HG02970 (cell line): Measurements from ENCODE around the gene FBXL20.
"Not testable (repeated sequence)": the region's sequence is repeated elsewhere in the genome, so short reads cannot be mapped to it uniquely, and the experiment has no call there.

ENCODE experiments used
- ATAC-seq: cut with Tn5 transposase; IDR thresholded peaks from one replicate; pipeline ENCODE4 v1.9.1; 2021; ENCODE audit warnings: mild to moderate bottlenecking, moderate library complexity, moderate number of reproducible peaks; ENCODE audit not compliant: unreplicated experiment, low FRiP score

Gene FBXL20

GRCh38 chr17:39264119-39264518, 137.3 kb downstream of the FBXL20 start:
- no peak for ATAC-seq

- no peak for ATAC-seq
These were observed 140.1 kb downstream of the FBXL20 start for GRCh38 chr17:39261286-39261685.

- no peak for ATAC-seq
These were observed 148.5 kb downstream of the FBXL20 start for GRCh38 chr17:39252788-39253460.

GRCh38 chr17:39251997-39252396, 149.4 kb downstream of the FBXL20 start:
- no peak for ATAC-seq

GRCh38 chr17:39250076-39250475, 151.3 kb downstream of the FBXL20 start:
- ATAC-seq, result not testable (repeated sequence)

- ATAC-seq, result no peak
These were observed 155.2 kb downstream of the FBXL20 start for GRCh38 chr17:39246274-39246673.

- ATAC-seq, result peak; percentile 58
These were observed 156.5 kb downstream of the FBXL20 start for GRCh38 chr17:39244600-39245570.

GRCh38 chr17:39244016-39244599, 157.3 kb downstream of the FBXL20 start:
- no peak for ATAC-seq

- ATAC-seq, result no peak
These were observed 158.3 kb downstream of the FBXL20 start for GRCh38 chr17:39243155-39243554.

GRCh38 chr17:39240631-39241030, 160.8 kb downstream of the FBXL20 start:
- ATAC-seq, result no peak

- ATAC-seq, result no peak
These were observed 161.6 kb downstream of the FBXL20 start for GRCh38 chr17:39239640-39240314.

- ATAC-seq, result no peak
These were observed 163.0 kb downstream of the FBXL20 start for GRCh38 chr17:39238311-39238972.

- ATAC-seq, result no peak
These were observed 163.8 kb downstream of the FBXL20 start for GRCh38 chr17:39237586-39237985.

- ATAC-seq, result no peak
These were observed 164.4 kb downstream of the FBXL20 start for GRCh38 chr17:39236981-39237441.

GRCh38 chr17:39236450-39236927, 164.9 kb downstream of the FBXL20 start:
- no peak for ATAC-seq

- no peak for ATAC-seq
These were observed 165.6 kb downstream of the FBXL20 start for GRCh38 chr17:39235555-39236449.

GRCh38 chr17:39231591-39232551, 169.6 kb downstream of the FBXL20 start:
- no peak for ATAC-seq

GRCh38 chr17:39231091-39231561, 170.3 kb downstream of the FBXL20 start:
- no peak for ATAC-seq
